Aorta (tissue), 5 donors: ENCODE measurements around the gene ZNF592. TPM values are rescaled to one million over a fixed set of nuclear protein-coding genes. Genes with fewer than 3 reads are reported as not detected.
"Not testable (repeated sequence)": the region's sequence is repeated elsewhere in the genome, so short reads cannot be mapped to it uniquely, and the experiment has no call there.

Source experiments
- ATAC-seq: fragments of 200-7000 bp; cut with Tn5 transposase; one replicate; pipeline ENCODE4 v1.9.1; 2022; ENCODE audit warnings: moderate library complexity; ENCODE audit not compliant: low FRiP score
- DNase-seq, 2 donors: peaks; one replicate each; pipeline ENCODE4 v3.0.0-alpha.2; 2020
- H3K27ac ChIP-seq, 2 donors: one replicate each; pipeline ENCODE4 v1.5.1; 2013; ENCODE audit warnings: low read length in 2 of 2, mild to moderate bottlenecking in 2 of 2, moderate library complexity in 2 of 2, control low read depth in 1 of 2, inconsistent platforms in 1 of 2, low read depth in 1 of 2
- H3K27me3 ChIP-seq, 2 donors: one replicate each; pipeline ENCODE4 v1.6.1; 2013; ENCODE audit warnings: control low read depth in 1 of 2, low read length in 1 of 2, mild to moderate bottlenecking in 1 of 2, moderate library complexity in 1 of 2; ENCODE audit not compliant: insufficient read depth in 2 of 2, control insufficient read depth in 1 of 2
- H3K36me3 ChIP-seq, 2 donors: one replicate each; pipeline ENCODE4 v1.6.1; 2013; ENCODE audit warnings: control low read depth in 1 of 2, low read length in 1 of 2, mild to moderate bottlenecking in 1 of 2; ENCODE audit not compliant: insufficient read depth in 2 of 2, control insufficient read depth in 1 of 2
- H3K4me1 ChIP-seq, 2 donors: one replicate each; pipeline ENCODE4 v1.6.1; 2013; ENCODE audit warnings: low read length in 2 of 2, control low read depth in 1 of 2, mild to moderate bottlenecking in 1 of 2, moderate library complexity in 1 of 2; ENCODE audit not compliant: insufficient read depth in 2 of 2, control insufficient read depth in 1 of 2
- H3K4me3 ChIP-seq, 2 donors: one replicate each; pipeline ENCODE4 v1.5.1; 2013; ENCODE audit warnings: low read length in 2 of 2, control low read depth in 1 of 2, mild to moderate bottlenecking in 1 of 2
- H3K9me3 ChIP-seq: one replicate; pipeline ENCODE4 v1.6.1; 2013; ENCODE audit warnings: mild to moderate bottlenecking, low read length; ENCODE audit not compliant: control insufficient read depth
- WGBS, 2 donors: extraction: QIAGEN DNeasy Blood & Tissue Kit; methylation state at CpG; one replicate each; pipeline ENCODE4 v1.1.7; 2013; 5-methylcytosine and 5-hydroxymethylcytosine counted together
- intact Hi-C, 2 donors: fragments of 100-400 bp; cut with DNase I; formaldehyde crosslinking; loops; one replicate each; pipeline versions ENCODE4 v1.14.2 to v1.15.0; 2022
- polyA plus RNA-seq, 2 donors: library from polyadenylated mRNA; stranded (reverse); fragments of 200-250 nt; gene quantifications; one replicate each; pipeline ENCODE4 v1.2.3, GENCODE V29; 2013
- total RNA-seq, 2 donors: library from RNA; stranded (reverse); fragmentation: NEBNext Ultra II Directional; extraction: Animal tissue kit (Norgen Biotek cat#: 25700); gene quantifications; one replicate each; pipeline ENCODE4 v1.2.1, GENCODE V29; 2021
- donor health status: healthy with polysubstance abuse.
- donor health status: Bipolar disorder and iron deficiency.
- donor health status: DM: no; HTN: no; CAD: no.
- donor health status: DM: no; HTN: no; CAD: no.
- donor health status: DM: yes; HTN: yes; CAD: no.

ZNF592 gene
- total and polyA plus RNA-seq, 4 donors: 6.8 to 35.8 (median 19.2) TPM

GRCh38 chr15:84752195-84752594 is 3.8 kb downstream of the ZNF592 start:
- no peaks in the 10 kb centered on the region for H3K9me3 ChIP-seq
- peaks cover 0 to 2% of the 10 kb centered on the region in 2 donors for H3K4me1 ChIP-seq
- intact Hi-C loops: no loop called here
- ATAC-seq (no peak), DNase-seq (no peak)
- H3K36me3 ChIP-seq: no peaks in the 10 kb centered on the region
- no peak overlapping the region for H3K4me3 ChIP-seq
- peak overlapping the region in 1 of 2 donors; percentile 78 for H3K27ac ChIP-seq
- 89 to 97% methylated on average over 1 of the region's 1 CpG for WGBS, 2 donors
- H3K27me3 ChIP-seq: no peaks in the 10 kb centered on the region

GRCh38 chr15:84752700-84753099 is 4.3 kb downstream of the ZNF592 start:
- ATAC-seq (no peak), DNase-seq (no peak)
- no peaks in the 10 kb centered on the region for H3K27me3 ChIP-seq
- peak overlapping the region in 1 of 2 donors; percentile 78 for H3K27ac ChIP-seq
- H3K4me3 ChIP-seq: no peak overlapping the region
- peaks cover 0 to 2% of the 10 kb centered on the region in 2 donors for H3K4me1 ChIP-seq
- 6 to 9% methylated on average over 3 of the region's 3 CpGs for WGBS, 2 donors
- H3K36me3 ChIP-seq: no peaks in the 10 kb centered on the region
- H3K9me3 ChIP-seq: no peaks in the 10 kb centered on the region
- intact Hi-C loops: no loop called here

GRCh38 chr15:84754889-84755288 is 6.5 kb downstream of the ZNF592 start:
- H3K4me3 ChIP-seq, H3K9me3 ChIP-seq, ATAC-seq, H3K27me3 ChIP-seq, DNase-seq, intact Hi-C loops, H3K27ac ChIP-seq, H3K36me3 ChIP-seq, H3K4me1 ChIP-seq: not testable (repeated sequence)
- 67 to 88% methylated on average over 4 of the region's 4 CpGs for WGBS, 2 donors

DNA sequence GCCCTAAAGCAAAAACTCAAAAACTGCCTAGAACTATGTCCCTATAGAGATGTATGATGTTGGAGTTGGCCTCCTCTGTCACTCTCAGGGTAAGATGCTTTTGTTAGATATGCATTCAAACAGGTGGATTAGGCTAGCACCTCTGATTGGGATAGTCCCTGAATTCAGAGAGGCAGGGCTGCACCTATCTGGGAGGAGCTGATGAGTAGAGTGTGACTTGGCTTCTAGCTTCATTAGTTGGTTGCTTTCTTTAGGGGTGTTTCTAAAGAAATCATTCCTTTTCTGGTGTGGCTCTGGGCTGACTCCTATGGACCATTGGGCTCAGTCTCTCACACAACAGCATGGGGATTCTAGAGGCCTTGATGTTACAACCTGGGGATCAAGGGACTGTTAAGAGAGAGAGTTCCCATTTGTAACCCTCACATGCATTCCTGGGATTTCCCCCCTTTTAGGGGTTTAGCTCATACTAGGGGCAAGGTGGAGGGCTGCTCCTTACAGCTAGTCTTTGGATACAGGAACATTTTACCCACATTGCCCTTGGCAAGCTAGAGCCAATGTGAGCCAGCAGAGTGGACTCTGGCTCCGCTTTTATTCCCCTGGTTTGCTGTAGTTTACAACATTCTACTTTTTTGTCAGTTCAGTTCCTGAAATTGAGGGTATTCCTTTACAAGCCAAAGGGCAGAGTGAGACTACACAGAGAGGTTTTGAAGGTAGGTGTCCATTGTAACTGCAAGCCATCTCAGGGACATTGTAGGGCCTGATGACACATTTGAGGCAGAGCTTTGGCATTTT is 7.5 kb downstream of the ZNF592 start:
- Histone ChIP-seq H3K4me1 (peaks cover 0 to 5% of the 10 kb centered on the region in 2 donors), H3K27ac (no peak overlapping the region), H3K36me3 (no peaks in the 10 kb centered on the region), H3K4me3 (no peak overlapping the region), H3K27me3 (no peaks in the 10 kb centered on the region), H3K9me3 (no peaks in the 10 kb centered on the region)
- ATAC-seq: no peak
- 21 to 30% methylated on average over 1 of the region's 1 CpG for WGBS, 2 donors
- DNase-seq: no peak
- intact Hi-C loops: no loop called here

GRCh38 chr15:84759018-84759417 is 10.6 kb downstream of the ZNF592 start:
- intact Hi-C loops: no loop called here
- Histone ChIP-seq H3K27ac (no peak overlapping the region), H3K4me3 (no peak overlapping the region), H3K36me3 (no peaks in the 10 kb centered on the region), H3K4me1 (peaks cover 0 to 8% of the 10 kb centered on the region in 2 donors), H3K27me3 (no peaks in the 10 kb centered on the region), H3K9me3 (no peaks in the 10 kb centered on the region)
- 97 to 98% methylated on average over 1 of the region's 1 CpG for WGBS, 2 donors
- DNase-seq (no peak), ATAC-seq (no peak)

- no peaks in the 10 kb centered on the region for H3K9me3 ChIP-seq
- H3K4me1 ChIP-seq: peaks cover 0 to 8% of the 10 kb centered on the region in 2 donors
- H3K36me3 ChIP-seq: no peaks in the 10 kb centered on the region
- DNase-seq: no peak
- ATAC-seq: no peak
- no peaks in the 10 kb centered on the region for H3K27me3 ChIP-seq
- no peak overlapping the region for H3K27ac ChIP-seq
- intact Hi-C loops: no loop called here
- H3K4me3 ChIP-seq: no peak overlapping the region
- 90 to 92% methylated on average over 1 of the region's 1 CpG for WGBS, 2 donors
These were observed 11.8 kb downstream of the ZNF592 start for GRCh38 chr15:84760219-84760618.

- no peak for ATAC-seq
- intact Hi-C loops: no loop called here
These were observed 13.3 kb downstream of the ZNF592 start for GRCh38 chr15:84761607-84762131.

DNA sequence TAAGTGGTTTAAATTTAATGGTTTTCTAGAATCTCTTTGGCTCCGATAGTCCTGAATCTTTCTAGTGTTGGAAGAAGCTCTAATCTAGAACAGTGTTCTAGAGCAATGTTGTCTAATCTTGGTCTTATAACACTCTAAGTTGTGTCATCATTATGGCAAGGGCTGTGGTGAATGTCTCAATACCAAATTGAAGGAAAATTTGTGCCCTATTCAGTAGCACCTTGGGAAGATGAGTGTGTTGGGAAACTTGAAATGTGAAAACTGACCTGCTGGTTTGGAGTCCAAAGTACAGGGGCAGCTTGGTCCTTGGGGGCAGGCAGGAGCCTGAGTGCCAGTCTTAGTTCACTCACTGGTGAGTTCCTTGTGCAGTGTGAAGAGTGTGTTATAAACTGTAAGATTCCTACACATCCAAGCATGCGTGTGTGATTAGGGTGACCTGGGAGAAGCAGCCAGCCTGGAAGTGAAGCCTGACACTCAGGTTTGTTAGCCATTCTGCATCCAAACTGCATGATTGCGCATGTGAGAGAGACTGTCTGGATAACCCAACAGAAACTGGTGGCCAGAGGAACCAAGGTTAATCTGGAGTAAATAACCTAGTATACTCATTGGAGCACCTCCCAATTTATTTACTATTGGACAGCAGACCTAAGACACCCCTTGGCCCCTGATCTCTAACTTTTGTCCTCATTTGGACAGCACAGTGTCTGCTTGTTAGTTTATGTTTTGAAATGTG is 14.6 kb downstream of the ZNF592 start:
- Histone ChIP-seq H3K4me1 (peaks cover 0 to 6% of the 10 kb centered on the region in 2 donors), H3K36me3 (no peaks in the 10 kb centered on the region), H3K27ac (no peak overlapping the region), H3K27me3 (no peaks in the 10 kb centered on the region), H3K9me3 (no peaks in the 10 kb centered on the region), H3K4me3 (no peak overlapping the region)
- DNase-seq (no peak), ATAC-seq (no peak)
- intact Hi-C loops: no loop called here
- WGBS, 2 donors: 78 to 84% methylated on average over 3 of the region's 3 CpGs

More at GRCh38 chr15:84761607-84762131, 13.3 kb downstream of the ZNF592 start:
- no peak overlapping the region for H3K4me3 ChIP-seq
- H3K9me3 ChIP-seq: no peaks in the 10 kb centered on the region
- DNase-seq: no peak
- H3K27me3 ChIP-seq: no peaks in the 10 kb centered on the region
- no peaks in the 10 kb centered on the region for H3K36me3 ChIP-seq
- no peak overlapping the region for H3K27ac ChIP-seq
- WGBS, 2 donors: 21 to 28% methylated on average over 4 of the region's 4 CpGs
- H3K4me1 ChIP-seq: peaks cover 0 to 6% of the 10 kb centered on the region in 2 donors
